Heart left ventricle (tissue), 16 donors: ENCODE results near the gene F11R. TPM values are rescaled to one million over a fixed set of nuclear protein-coding genes. Genes with fewer than 3 reads are reported as not detected.
A peak's percentile ranks its signal among the peaks of the same experiment; 100 is the strongest.

ENCODE experiments used
- ATAC-seq, 4 donors: fragments of 200-7000 bp; cut with Tn5 transposase; one replicate each; pipeline ENCODE4 v1.9.1; 2020 to 2022; ENCODE audit warnings: moderate library complexity in 4 of 4, mild to moderate bottlenecking in 3 of 4, moderate number of reproducible peaks in 1 of 4
- DNase-seq, 5 donors: peaks; one replicate each; pipeline ENCODE4 v3.0.0-alpha.2; 2020
- H3K27ac ChIP-seq, 12 donors: fragments of 200-600 bp; sonication (generic) in 4 of 12; one replicate each; pipeline versions ENCODE4 v1.5.0 to v1.8.0; 2016 to 2022; ENCODE audit warnings: mild to moderate bottlenecking in 2 of 12
- H3K27me3 ChIP-seq, 9 donors: fragments of 200-600 bp; sonication (generic) in 2 of 9; one replicate each; pipeline versions ENCODE4 v1.5.1 to v1.8.0; 2016 to 2022; ENCODE audit warnings: mild to moderate bottlenecking in 3 of 9
- H3K36me3 ChIP-seq, 9 donors: fragments of 200-600 bp; sonication (generic) in 2 of 9; one replicate each; pipeline versions ENCODE4 v1.5.0 to v1.8.0; 2018 to 2022; ENCODE audit warnings: mild to moderate bottlenecking in 2 of 9
- H3K4me1 ChIP-seq, 12 donors: fragments of 200-600 bp; sonication (generic) in 4 of 12; one replicate each; pipeline versions ENCODE4 v1.5.0 to v1.8.0; 2016 to 2022; ENCODE audit warnings: mild to moderate bottlenecking in 3 of 12
- H3K4me3 ChIP-seq, 12 donors: fragments of 200-600 bp; sonication (generic) in 4 of 12; one replicate each; pipeline versions ENCODE4 v1.5.0 to v1.8.0; 2017 to 2022; ENCODE audit warnings: mild to moderate bottlenecking in 9 of 12, moderate library complexity in 4 of 12
- H3K9me3 ChIP-seq, 12 donors: fragments of 200-600 bp; sonication (generic) in 4 of 12; one replicate each; pipeline versions ENCODE4 v1.5.0 to v1.8.0; 2016 to 2022; ENCODE audit warnings: mild to moderate bottlenecking in 1 of 12
- POLR2A ChIP-seq, 2 donors: fragments of 450-650 bp; IDR thresholded peaks; one replicate each; pipeline ENCODE4 v1.6.1; 2017; ENCODE audit warnings: antibody characterized with exemption in 2 of 2, mild to moderate bottlenecking in 2 of 2, moderate library complexity in 2 of 2
- WGBS, 4 donors: extraction: QIAGEN DNeasy Blood & Tissue Kit in 2 of 4; methylation state at CpG; one replicate each; pipeline versions ENCODE4 v1.1.5 to v1.1.7; 2013 to 2018; 5-methylcytosine and 5-hydroxymethylcytosine counted together
- intact Hi-C, 10 donors: fragments of 100-400 bp; cut with DNase I; formaldehyde crosslinking; loops; one replicate each; pipeline versions ENCODE4 v1.11.1 to v1.14.2; 2022
- polyA plus RNA-seq, 2 donors: library from polyadenylated mRNA; stranded (reverse); fragments of 200-250 nt; gene quantifications; one replicate each; pipeline ENCODE4 v1.2.3, GENCODE V29; 2013
- total RNA-seq, 9 donors: library from RNA; depleted of rRNA in 2 of 9; stranded (reverse); fragments of >200 nt in 2 of 9; fragmentation: NEBNext Ultra II Directional in 3 of 9; extraction: Animal tissue kit (Norgen Biotek cat#: 25700) in 3 of 9; gene quantifications; one replicate each; pipeline versions ENCODE4 v1.1.0 to v1.2.4, GENCODE V29; 2016 to 2023
- TF ChIP-seq, protein P1 (sequence below), 12 donors: fragments of 200-600 bp; sonication (generic) in 4 of 12; IDR thresholded peaks; one replicate each; pipeline versions ENCODE4 v1.5.0 to v1.8.0; 2018 to 2022; ENCODE audit warnings: antibody characterized with exemption in 12 of 12, mild to moderate bottlenecking in 5 of 12
- donor health status: ischemic (EF 13 %, LVEDD 7.1; RV severe dilation, severe dysfunction).
- donor health status: healthy with polysubstance abuse.
- donor health status: DM: no; HTN: yes; CAD: no.
- donor health status: DM: no; HTN: no; CAD: no.
- donor health status: ischemic (EF 25% LVEDD 6.9; RV normal size, moderate dysfunction).
- donor health status: ischemic (EF 25% LVEDD 5.7; RV mildly dilated, moderate dysfunction).
- donor health status: healthy.
- donor health status: DM: yes; HTN: yes; CAD: no.
- donor health status: ischemic (EF 35%, LVEDD 5.7; RV mildly dilated, moderate dysfunction).
- donor health status: nonischemic (EF 11% LVEDD 7.7; RV severe dilation, severe dysfunction).
- donor health status: DM: yes; HTN: yes; CAD: no.
- donor health status: PGD.
- donor health status: ischemic (EF 29% LVEDD 5.4; RV normal size, mild dysfunction).
- donor health status: nonischemic (EF 23%, LVEDD 6.1; RV moderate dilation, normal function).

Gene F11R
- total and polyA plus RNA-seq, 11 donors = 7.4 to 23.4 (median 10.9) TPM

DNA sequence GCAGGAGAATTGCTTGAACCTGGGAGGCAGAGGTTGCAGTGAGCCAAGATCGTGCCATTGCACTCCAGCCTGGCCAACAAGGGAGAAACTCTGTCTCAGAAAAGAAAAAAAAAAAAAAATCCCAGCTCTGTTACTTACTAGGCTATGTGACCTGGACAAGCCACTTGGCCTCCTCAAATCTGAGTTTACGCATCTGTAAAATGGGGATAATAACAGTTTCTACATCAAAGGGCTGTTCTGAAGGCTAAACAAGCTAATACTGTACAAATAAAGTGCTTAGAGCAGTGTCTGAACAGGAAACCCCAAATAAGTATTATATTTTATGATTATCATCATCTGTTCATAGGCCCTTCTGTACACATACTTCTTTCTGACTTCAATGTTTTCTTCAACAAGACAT lies 13.6 kb downstream of the F11R start:
- Histone ChIP-seq H3K27ac (no peak overlapping the region), H3K4me3 (no peak overlapping the region), H3K9me3 (no peaks in the 10 kb centered on the region), H3K4me1 (peaks cover 0 to 23% (median 0%) of the 10 kb centered on the region in 12 donors), H3K36me3 (no peaks in the 10 kb centered on the region), H3K27me3 (no peaks in the 10 kb centered on the region)
- intact Hi-C loops = no loop called here
- TF ChIP-seq, protein P1, sequence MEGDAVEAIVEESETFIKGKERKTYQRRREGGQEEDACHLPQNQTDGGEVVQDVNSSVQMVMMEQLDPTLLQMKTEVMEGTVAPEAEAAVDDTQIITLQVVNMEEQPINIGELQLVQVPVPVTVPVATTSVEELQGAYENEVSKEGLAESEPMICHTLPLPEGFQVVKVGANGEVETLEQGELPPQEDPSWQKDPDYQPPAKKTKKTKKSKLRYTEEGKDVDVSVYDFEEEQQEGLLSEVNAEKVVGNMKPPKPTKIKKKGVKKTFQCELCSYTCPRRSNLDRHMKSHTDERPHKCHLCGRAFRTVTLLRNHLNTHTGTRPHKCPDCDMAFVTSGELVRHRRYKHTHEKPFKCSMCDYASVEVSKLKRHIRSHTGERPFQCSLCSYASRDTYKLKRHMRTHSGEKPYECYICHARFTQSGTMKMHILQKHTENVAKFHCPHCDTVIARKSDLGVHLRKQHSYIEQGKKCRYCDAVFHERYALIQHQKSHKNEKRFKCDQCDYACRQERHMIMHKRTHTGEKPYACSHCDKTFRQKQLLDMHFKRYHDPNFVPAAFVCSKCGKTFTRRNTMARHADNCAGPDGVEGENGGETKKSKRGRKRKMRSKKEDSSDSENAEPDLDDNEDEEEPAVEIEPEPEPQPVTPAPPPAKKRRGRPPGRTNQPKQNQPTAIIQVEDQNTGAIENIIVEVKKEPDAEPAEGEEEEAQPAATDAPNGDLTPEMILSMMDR (IDR thresholded peaks at IDR 0.05) = no peak
- TF ChIP-seq POLR2A (IDR thresholded peaks at IDR 0.05) = no peak
- ATAC-seq (no peak), DNase-seq (no peak)
- 96 to 100% (median 98%) methylated on average over 2 of the region's 2 CpGs for WGBS, 4 donors

DNA sequence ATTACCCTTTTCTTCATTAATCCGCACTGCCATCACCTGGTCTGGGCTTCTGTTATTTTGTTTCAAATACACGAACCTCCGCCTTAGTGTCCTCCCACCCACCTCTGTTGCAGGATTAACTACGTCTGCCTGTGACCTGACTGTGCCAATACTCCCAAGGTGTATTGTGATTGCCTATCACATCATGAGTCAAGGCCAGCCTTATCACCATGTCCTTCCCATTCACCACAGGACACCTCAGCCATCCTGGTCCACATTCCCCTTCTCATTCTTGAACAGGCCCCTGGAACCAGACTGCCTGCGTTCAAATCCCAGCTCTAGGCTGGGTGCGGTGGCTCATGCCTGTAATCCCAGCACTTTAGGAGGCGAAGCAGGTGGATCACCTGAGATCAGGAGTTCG lies 14.4 kb downstream of the F11R start:
- WGBS, 4 donors = 94 to 95% (median 95%) methylated on average over 8 of the region's 8 CpGs
- Histone ChIP-seq H3K4me1 (peaks cover 0 to 18% (median 0%) of the 10 kb centered on the region in 12 donors), H3K9me3 (no peaks in the 10 kb centered on the region), H3K27me3 (no peaks in the 10 kb centered on the region), H3K27ac (no peak overlapping the region), H3K4me3 (no peak overlapping the region), H3K36me3 (no peaks in the 10 kb centered on the region)
- TF ChIP-seq, protein P1 (IDR thresholded peaks at IDR 0.05) = no peak
- no peak for TF ChIP-seq POLR2A (IDR thresholded peaks at IDR 0.05)
- DNase-seq (no peak), ATAC-seq (no peak)
- intact Hi-C loops = no loop called here

DNA sequence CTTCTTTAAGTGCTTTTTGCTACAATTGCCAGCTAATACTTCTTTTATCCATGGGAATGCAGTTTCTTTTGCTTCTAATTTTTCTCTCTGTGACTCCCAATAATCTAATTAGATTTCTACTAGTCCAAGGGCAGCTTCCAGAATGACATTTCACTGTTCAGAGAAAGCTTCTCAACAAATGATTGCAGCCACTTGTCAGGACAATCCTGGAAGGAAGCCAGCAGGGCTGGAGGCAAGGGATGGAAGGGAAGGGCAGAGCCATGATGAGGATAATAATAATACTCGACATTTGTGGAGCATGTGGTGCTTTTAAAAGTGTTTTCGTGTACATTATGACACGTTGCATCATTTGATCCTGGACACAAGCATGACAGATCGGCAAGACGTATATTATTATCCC lies 19.4 kb downstream of the F11R start:
- peak overlapping the region in 1 of 12 donors; percentile 30 for H3K27ac ChIP-seq
- H3K9me3 ChIP-seq = no peaks in the 10 kb centered on the region
- TF ChIP-seq POLR2A (IDR thresholded peaks at IDR 0.05) = no peak
- TF ChIP-seq, protein P1 (IDR thresholded peaks at IDR 0.05) = no peak
- 34 to 49% (median 43%) methylated on average over 5 of the region's 5 CpGs for WGBS, 4 donors
- H3K27me3 ChIP-seq = no peaks in the 10 kb centered on the region
- peaks cover 0 to 31% (median 7%) of the 10 kb centered on the region in 9 donors for H3K36me3 ChIP-seq
- ATAC-seq (no peak), DNase-seq (peak in 2 of 5 donors; percentile 52 to 54)
- H3K4me1 ChIP-seq = peaks cover 0 to 23% (median 6%) of the 10 kb centered on the region in 12 donors
- intact Hi-C loops = loop anchor here in 1 of 10 donors (2.0 kb wide), 1 partner anchor 37 kb away; the partner anchor contains the start of gene TSTD1
- H3K4me3 ChIP-seq = no peak overlapping the region

DNA sequence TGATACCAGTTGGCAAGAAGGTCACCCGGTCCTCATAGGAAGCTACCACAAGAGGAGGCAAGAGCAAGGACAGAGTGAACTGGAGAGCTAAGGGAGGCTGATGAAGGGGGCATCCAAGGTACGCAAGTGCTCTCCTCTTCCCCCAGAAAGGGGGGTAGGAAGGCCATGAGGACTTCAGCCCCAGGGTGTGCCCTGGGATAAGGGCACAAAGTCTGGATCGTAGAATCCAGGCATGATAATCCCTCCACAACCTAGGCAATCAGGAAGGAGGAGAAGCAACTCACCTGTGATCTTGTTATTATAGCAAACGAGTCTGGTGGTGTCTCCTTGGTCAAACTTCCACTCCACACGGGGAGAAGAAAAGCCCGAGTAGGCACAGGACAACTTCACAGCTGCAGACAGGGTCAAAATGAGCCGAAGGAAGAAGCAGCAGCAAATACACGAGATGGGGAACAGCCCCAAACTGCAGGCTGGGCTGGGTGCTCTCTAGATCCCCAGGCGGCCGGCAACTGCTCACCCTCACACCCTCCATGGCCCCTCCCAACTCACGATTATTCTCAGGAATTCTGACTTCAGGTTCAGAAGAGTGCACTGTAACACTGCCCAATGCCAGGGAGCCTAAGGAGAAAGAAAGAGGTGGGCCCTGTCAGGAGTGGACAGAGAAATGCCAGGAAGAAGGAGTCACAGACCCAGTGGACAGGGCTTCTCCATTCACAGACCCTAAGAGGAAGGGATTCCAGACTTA lies 20.0 kb downstream of the F11R start:
- intact Hi-C loops = loop anchor here in 1 of 10 donors (2.0 kb wide), 1 partner anchor 38 kb away; the partner anchor contains the start of gene TSTD1

More for the DNA sequence above, 20.0 kb downstream of the F11R start:
- Histone ChIP-seq H3K27me3 (no peaks in the 10 kb centered on the region), H3K36me3 (peaks cover 0 to 31% (median 7%) of the 10 kb centered on the region in 9 donors), H3K4me1 (peaks cover 0 to 23% (median 6%) of the 10 kb centered on the region in 12 donors), H3K4me3 (no peak overlapping the region), H3K9me3 (no peaks in the 10 kb centered on the region), H3K27ac (peak overlapping the region in 1 of 12 donors; percentile 30)
- DNase-seq (no peak), ATAC-seq (no peak)
- 76 to 87% (median 80%) methylated on average over 11 of the region's 11 CpGs for WGBS, 4 donors
- TF ChIP-seq POLR2A (IDR thresholded peaks at IDR 0.05) = no peak
- TF ChIP-seq, protein P1 (IDR thresholded peaks at IDR 0.05) = no peak
